ENCODE measurements around the gene GIT2. TPM values are rescaled to one million over a fixed set of nuclear protein-coding genes. Genes with fewer than 3 reads are reported as not detected.

Gene GIT2
- total and polyA plus RNA-seq, 7 donors, result 10.8 to 29.7 (median 20.3) TPM

DNA sequence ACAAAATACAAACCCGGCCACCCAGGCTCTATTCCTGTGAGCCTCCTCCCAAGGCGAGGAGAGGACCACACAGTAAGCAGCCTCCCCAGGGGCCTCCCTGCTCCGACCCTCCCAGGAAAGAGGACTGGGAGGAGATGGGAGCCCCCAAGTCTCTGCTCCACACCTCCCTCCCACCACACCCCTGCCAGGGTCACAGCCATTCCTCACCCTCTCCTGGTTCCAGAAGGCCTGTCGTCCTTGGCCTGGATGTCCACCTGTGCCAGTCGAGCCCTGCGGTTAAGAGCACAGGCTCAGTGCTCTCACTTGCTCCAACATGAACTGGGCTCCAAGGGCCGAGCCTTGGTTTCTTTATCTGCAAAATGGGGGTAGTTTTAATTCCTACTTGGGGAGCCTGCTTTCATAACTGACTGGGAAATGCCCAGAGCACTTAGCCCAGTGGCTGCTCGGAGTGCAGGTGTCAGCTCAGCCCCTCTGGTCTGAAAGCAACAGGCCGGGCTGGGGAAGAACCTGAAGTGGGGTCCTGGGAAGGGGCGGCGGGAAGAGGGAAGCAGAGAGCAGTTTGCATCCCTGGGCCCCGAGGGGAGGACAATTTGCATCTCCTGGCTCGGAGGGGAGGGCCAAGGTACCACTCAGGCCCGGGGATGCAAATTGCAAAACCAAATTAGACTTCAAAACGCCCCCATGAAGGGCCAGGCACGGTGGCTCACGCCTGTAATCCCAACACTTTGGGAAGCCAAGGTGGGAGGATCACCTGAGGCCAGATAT, 72.5 kb downstream of the GIT2 start:
- peaks cover 3 to 51% of the 10 kb centered on the region in 2 donors for H3K36me3 ChIP-seq (ENCODE audit: insufficient read depth in 1 of 2, low read depth in 1 of 2)
- no peaks in the 10 kb centered on the region for H3K9me3 ChIP-seq
- H3K4me1 ChIP-seq, result peaks cover 8% of the 10 kb centered on the region
- H3K4me3 ChIP-seq, result no peak overlapping the region
- DNase-seq (no peak), ATAC-seq (no peak)
- intact Hi-C loops (cut with DNase I), result no loop called here
- no peaks in the 10 kb centered on the region for H3K27me3 ChIP-seq (ENCODE audit: insufficient read depth in 3 of 3, low read length in 2 of 3)
- no peak for TF ChIP-seq CTCF (IDR thresholded peaks at IDR 0.05)
- WGBS, 3 donors, result 76 to 83% (median 80%) methylated on average over 17 of the region's 17 CpGs
- no peak overlapping the region for H3K27ac ChIP-seq

DNA sequence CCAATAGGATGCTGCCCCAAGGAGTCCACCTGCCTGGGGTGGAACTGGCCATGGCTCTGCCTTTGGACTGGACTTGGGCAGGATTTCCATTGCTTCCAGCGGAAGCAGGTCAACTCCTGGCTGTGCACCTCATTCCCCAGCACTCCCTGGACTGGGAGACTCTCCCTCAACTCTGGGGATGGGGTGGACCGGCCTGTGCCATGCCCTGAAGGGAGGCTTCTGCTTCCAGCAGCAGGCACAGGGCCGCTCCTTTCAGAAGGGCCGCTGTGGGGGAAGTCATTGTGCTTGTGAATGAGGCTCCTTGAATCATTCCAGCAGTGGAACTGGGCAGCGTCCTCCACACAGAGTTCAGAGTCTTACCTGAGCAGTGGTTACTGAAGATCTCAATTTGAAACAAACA, 73.1 kb downstream of the GIT2 start:
- intact Hi-C loops (cut with DNase I), result no loop called here
- no peak overlapping the region for H3K27ac ChIP-seq
- TF ChIP-seq CTCF (IDR thresholded peaks at IDR 0.05), result no peak
- no peak overlapping the region for H3K4me3 ChIP-seq
- H3K9me3 ChIP-seq, result no peaks in the 10 kb centered on the region
- ATAC-seq (no peak), DNase-seq (no peak)
- peaks cover 3 to 56% of the 10 kb centered on the region in 2 donors for H3K36me3 ChIP-seq (ENCODE audit: insufficient read depth in 1 of 2, low read depth in 1 of 2)
- H3K4me1 ChIP-seq, result peaks cover 4% of the 10 kb centered on the region
- no peaks in the 10 kb centered on the region for H3K27me3 ChIP-seq (ENCODE audit: insufficient read depth in 3 of 3, low read length in 2 of 3)
- 90 to 95% (median 91%) methylated on average over 5 of the region's 5 CpGs for WGBS, 3 donors

DNA sequence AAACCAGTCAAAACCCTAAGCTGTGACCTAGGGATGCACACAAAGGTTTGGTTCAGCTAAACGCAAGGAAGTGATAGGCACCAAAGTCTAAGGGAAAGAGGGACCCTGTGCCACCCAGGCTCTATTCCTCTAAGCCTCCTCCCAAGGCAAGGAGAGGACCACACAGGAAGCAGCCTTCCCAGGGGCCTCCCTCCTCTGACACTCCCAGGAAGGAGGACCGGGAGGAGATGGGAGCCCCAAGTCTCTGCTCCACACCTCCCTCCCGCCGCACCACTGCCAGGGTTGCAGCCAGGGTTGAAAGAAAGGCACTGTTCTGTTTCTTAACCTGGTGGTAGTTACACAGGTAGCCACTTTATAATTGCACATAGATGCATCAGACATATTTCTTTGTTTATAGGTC, 74.2 kb downstream of the GIT2 start:
- no peak overlapping the region for H3K4me3 ChIP-seq
- ATAC-seq, result no peak
- H3K27me3 ChIP-seq (ENCODE audit: insufficient read depth in 3 of 3, low read length in 2 of 3), result no peaks in the 10 kb centered on the region
- no peaks in the 10 kb centered on the region for H3K9me3 ChIP-seq
- DNase-seq, result no peak
- H3K4me1 ChIP-seq, result no peaks in the 10 kb centered on the region
- TF ChIP-seq CTCF (IDR thresholded peaks at IDR 0.05), result no peak
- H3K27ac ChIP-seq, result no peak overlapping the region
- peaks cover 3 to 57% of the 10 kb centered on the region in 2 donors for H3K36me3 ChIP-seq (ENCODE audit: insufficient read depth in 1 of 2, low read depth in 1 of 2)
- 74 to 85% (median 79%) methylated on average over 4 of the region's 4 CpGs for WGBS, 3 donors
- intact Hi-C loops (cut with DNase I), result no loop called here

DNA sequence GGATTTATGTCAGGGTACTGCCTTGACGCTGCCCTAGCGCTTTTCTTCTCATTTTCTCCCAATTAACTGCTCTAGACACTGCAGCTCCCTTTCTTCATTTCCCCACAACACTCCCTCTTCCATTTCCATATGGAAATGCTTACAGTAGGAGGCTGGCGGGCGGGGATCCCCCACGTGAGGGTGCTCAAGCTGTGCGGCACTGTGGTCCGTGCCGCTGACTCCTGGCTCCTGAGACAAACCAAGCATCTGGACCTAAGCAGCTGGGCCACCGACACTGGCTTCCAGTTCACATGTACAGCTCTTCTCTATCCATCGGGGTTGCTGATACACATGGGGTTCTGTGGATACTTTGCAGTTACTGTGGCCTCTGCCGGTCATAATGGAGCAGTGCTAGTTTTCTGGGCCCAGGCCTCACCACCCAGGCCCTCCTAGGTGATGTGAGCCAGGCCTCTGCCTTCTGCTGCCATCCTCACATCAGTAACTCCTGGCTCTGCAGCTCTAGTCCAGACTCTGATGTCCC, 75.8 kb downstream of the GIT2 start:
- ATAC-seq (no peak), DNase-seq (no peak)
- TF ChIP-seq CTCF (IDR thresholded peaks at IDR 0.05), result no peak
- intact Hi-C loops (cut with DNase I), result no loop called here
- Histone ChIP-seq H3K36me3 (ENCODE audit: insufficient read depth in 1 of 2, low read depth in 1 of 2) (peaks cover 0 to 66% of the 10 kb centered on the region in 2 donors), H3K9me3 (no peaks in the 10 kb centered on the region), H3K27me3 (ENCODE audit: insufficient read depth in 3 of 3, low read length in 2 of 3) (no peaks in the 10 kb centered on the region), H3K27ac (no peak overlapping the region), H3K4me3 (no peak overlapping the region), H3K4me1 (no peaks in the 10 kb centered on the region)
- WGBS, 3 donors, result 76 to 87% (median 77%) methylated on average over 10 to 11 of the region's 11 CpGs
